GM23248 (cell line): ENCODE data around the gene HSD11B2. TPM values are rescaled to one million over a fixed set of nuclear protein-coding genes. Genes with fewer than 3 reads are reported as not detected.

Source experiments
- DNase-seq: peaks from one replicate; pipeline ENCODE4 v3.0.0-alpha.2; 2015
- H2AFZ ChIP-seq: fragments of 200-600 bp; sonication (generic); 2 replicates; pipeline ENCODE4 v1.6.1; 2016; ENCODE audit warnings: antibody characterized with exemption
- H3F3A ChIP-seq: fragments of 200-600 bp; sonication (generic); 2 replicates; pipeline ENCODE4 v1.6.1; 2016; ENCODE audit warnings: mild to moderate bottlenecking, antibody characterized with exemption, mixed run types; ENCODE audit not compliant: insufficient read depth
- H3K27ac ChIP-seq: fragments of 200-600 bp; sonication (generic); 2 replicates; pipeline ENCODE4 v1.5.1; 2016; ENCODE audit warnings: mild to moderate bottlenecking
- H3K27me3 ChIP-seq: fragments of 200-600 bp; sonication (generic); replicated peaks from 2 replicates; pipeline ENCODE4 v1.6.1; 2016; ENCODE audit warnings: mild to moderate bottlenecking; ENCODE audit not compliant: insufficient read depth
- H3K36me3 ChIP-seq: fragments of 200-600 bp; sonication (generic); 2 replicates; pipeline ENCODE4 v1.6.1; 2016; ENCODE audit warnings: low read depth, mild to moderate bottlenecking
- H3K4me1 ChIP-seq: fragments of 200-600 bp; sonication (generic); 2 replicates; pipeline ENCODE4 v1.6.1; 2016; ENCODE audit warnings: mild to moderate bottlenecking; ENCODE audit not compliant: insufficient read depth
- H3K4me2 ChIP-seq: fragments of 200-600 bp; sonication (generic); one replicate; pipeline ENCODE4 v1.6.1; 2016; ENCODE audit warnings: mild to moderate bottlenecking; ENCODE audit not compliant: unreplicated experiment
- H3K4me3 ChIP-seq: fragments of 200-600 bp; sonication (generic); 2 replicates; pipeline ENCODE4 v1.5.1; 2016; ENCODE audit warnings: mild to moderate bottlenecking
- H3K79me2 ChIP-seq: fragments of 200-600 bp; sonication (generic); 2 replicates; pipeline ENCODE4 v1.6.1; 2016; ENCODE audit warnings: mild to moderate bottlenecking; ENCODE audit not compliant: insufficient read depth
- H3K9ac ChIP-seq: fragments of 200-600 bp; sonication (generic); 2 replicates; pipeline ENCODE4 v1.6.1; 2016; ENCODE audit warnings: mild to moderate bottlenecking
- H3K9me2 ChIP-seq: fragments of 200-600 bp; sonication (generic); 2 replicates; pipeline ENCODE4 v1.6.1; 2016; ENCODE audit warnings: mixed run types, mild to moderate bottlenecking, moderate library complexity; ENCODE audit not compliant: insufficient read depth
- H3K9me3 ChIP-seq: fragments of 200-600 bp; sonication (generic); one replicate; pipeline ENCODE4 v1.6.1; 2017; ENCODE audit warnings: low read depth
- H4K20me1 ChIP-seq: fragments of 200-600 bp; sonication (generic); 2 replicates; pipeline ENCODE4 v1.6.0; 2016; ENCODE audit not compliant: insufficient read depth
- EZH2 ChIP-seq: fragments of 200-600 bp; sonication (generic); IDR thresholded peaks from 2 replicates; pipeline ENCODE4 v1.6.1; 2018; ENCODE audit warnings: antibody characterized with exemption, mild to moderate bottlenecking; ENCODE audit not compliant: insufficient read depth, poor library complexity, severe bottlenecking
- EZH2phosphoT487 ChIP-seq: fragments of 200-600 bp; sonication (generic); IDR thresholded peaks from 2 replicates; pipeline ENCODE4 v1.6.1; 2018; ENCODE audit warnings: antibody characterized with exemption, moderate library complexity, mild to moderate bottlenecking, low read depth; ENCODE audit not compliant: insufficient read depth
- WGBS, 2 experiments: methylation state at CpG; one replicate each; pipeline ENCODE4 v1.1.6; 2015 to 2017; ENCODE audit warnings: low lambda C conversion rate in 2 of 2, low coverage in 1 of 2; ENCODE audit errors: missing lambda C conversion rate in 2 of 2; 5-methylcytosine and 5-hydroxymethylcytosine counted together
- in situ Hi-C: fragments of 300-500 bp; cut with MboI; formaldehyde crosslinking; loops from 2 replicates; pipeline ENCODE4 v1.15.0; 2020
- polyA plus RNA-seq: library from polyadenylated mRNA; unstranded; fragments of >200 nt; fragmentation: Nextera tagmentation; extraction: Ambion mirVana; gene quantifications from 2 replicates; pipeline ENCODE4 v1.2.1, GENCODE V29; 2016
- total RNA-seq: library from RNA; depleted of rRNA; stranded (reverse); fragments of >200 nt; shearing (Covaris generic); gene quantifications from 2 replicates; pipeline ENCODE4 v1.2.3, GENCODE V29; 2014

HSD11B2 gene
- total and polyA plus RNA-seq, 2 experiments from 2014 or later = 0.36 TPM; not detected in 1

GRCh38 chr16:67438098-67438791 lies 7.3 kb downstream of the HSD11B2 start:
- no peak for TF ChIP-seq EZH2
- TF ChIP-seq EZH2phosphoT487 = no peak
- H3K36me3 ChIP-seq = peaks cover 7% of the 10 kb centered on the region; the same call in 1 of the 2 replicates
- no peaks in the 10 kb centered on the region for H3K9me2 ChIP-seq
- H3K9ac ChIP-seq = no peak overlapping the region
- H3K4me2 ChIP-seq = no peak overlapping the region
- in situ Hi-C loops = no loop called here
- 95% methylated on average over 20 of the region's 20 CpGs for WGBS, 2 experiments
- no peak overlapping the region for H2AFZ ChIP-seq
- no peaks in the 10 kb centered on the region for H3K79me2 ChIP-seq
- no peaks in the 10 kb centered on the region for H3K4me1 ChIP-seq
- H3K27ac ChIP-seq = no peak overlapping the region
- H3K4me3 ChIP-seq = no peak overlapping the region
- H4K20me1 ChIP-seq = no peaks in the 10 kb centered on the region
- no peak for DNase-seq
- no peaks in the 10 kb centered on the region for H3K9me3 ChIP-seq
- no peaks in the 10 kb centered on the region for H3K27me3 ChIP-seq
- no peaks in the 10 kb centered on the region for H3F3A ChIP-seq

- Histone ChIP-seq H3K4me2 (no peak overlapping the region), H3K4me3 (no peak overlapping the region), H3K27ac (no peak overlapping the region), H3K4me1 (peaks cover 6% of the 10 kb centered on the region), H3K79me2 (no peaks in the 10 kb centered on the region), H3F3A (no peaks in the 10 kb centered on the region), H3K9me3 (no peaks in the 10 kb centered on the region), H4K20me1 (no peaks in the 10 kb centered on the region), H3K9me2 (no peaks in the 10 kb centered on the region), H3K27me3 (no peaks in the 10 kb centered on the region), H3K9ac (no peak overlapping the region), H2AFZ (no peak overlapping the region), H3K36me3 (peaks cover 7% of the 10 kb centered on the region; the same call in 1 of the 2 replicates)
- no peak for TF ChIP-seq EZH2
- no peak for TF ChIP-seq EZH2phosphoT487
- WGBS, 2 experiments = 93 to 96% methylated on average over 14 to 19 of the region's 19 CpGs
- in situ Hi-C loops = no loop called here
- DNase-seq = no peak
Measured at GRCh38 chr16:67438824-67439393, 8.0 kb downstream of the HSD11B2 start.

GRCh38 chr16:67441271-67441753 lies 10.4 kb downstream of the HSD11B2 start:
- no peak overlapping the region for H3K27ac ChIP-seq
- no peak for DNase-seq
- H3K79me2 ChIP-seq = 0 out of 2 replicates have a peak, but pooled peaks cover 3% of the 10 kb centered on the region
- no peaks in the 10 kb centered on the region for H3K9me3 ChIP-seq
- TF ChIP-seq EZH2 (no peak), EZH2phosphoT487 (no peak)
- peaks cover 13% of the 10 kb centered on the region for H3K4me1 ChIP-seq
- H3K4me2 ChIP-seq = no peak overlapping the region
- H4K20me1 ChIP-seq = no peaks in the 10 kb centered on the region
- WGBS, 2 experiments = 81 to 87% methylated on average over 16 to 17 of the region's 17 CpGs
- peaks cover 7% of the 10 kb centered on the region; the same call in 1 of the 2 replicates for H3K36me3 ChIP-seq
- H3K4me3 ChIP-seq = no peak overlapping the region
- H3K9me2 ChIP-seq = no peaks in the 10 kb centered on the region
- H3K27me3 ChIP-seq = no peaks in the 10 kb centered on the region
- H2AFZ ChIP-seq = no peak overlapping the region
- H3K9ac ChIP-seq = no peak overlapping the region
- no peaks in the 10 kb centered on the region for H3F3A ChIP-seq
- in situ Hi-C loops = no loop called here

GRCh38 chr16:67441907-67442306 lies 11.0 kb downstream of the HSD11B2 start:
- no peak for DNase-seq
- Histone ChIP-seq H3K79me2 (peaks cover 9% of the 10 kb centered on the region; the same call in 1 of the 2 replicates), H3K9ac (no peak overlapping the region), H3K9me2 (no peaks in the 10 kb centered on the region), H3K27ac (no peak overlapping the region), H3K9me3 (no peaks in the 10 kb centered on the region), H3K4me2 (no peak overlapping the region), H3K27me3 (no peaks in the 10 kb centered on the region), H4K20me1 (no peaks in the 10 kb centered on the region), H3K4me1 (peaks cover 15% of the 10 kb centered on the region), H2AFZ (no peak overlapping the region), H3F3A (no peaks in the 10 kb centered on the region), H3K4me3 (no peak overlapping the region), H3K36me3 (peaks cover 7% of the 10 kb centered on the region; the same call in 1 of the 2 replicates)
- WGBS, 2 experiments = 49 to 55% methylated on average over 5 of the region's 5 CpGs
- TF ChIP-seq EZH2phosphoT487 (no peak), EZH2 (no peak)
- in situ Hi-C loops = no loop called here
